Stimulated activated CD8-positive, alpha-beta memory T cell treated with anti-CD3 and anti-CD28 coated beads, Interleukin-12 subunit alpha, Interleukin-12 subunit beta, amount 100 ng/mL, for 24 hours (primary cell): ENCODE measurements around the gene TRAPPC3L.

Experiments
- DNase-seq: peaks from one replicate; pipeline ENCODE4 v3.0.0-alpha.2; 2020; ENCODE audit errors: extremely low read depth

The TRAPPC3L gene

DNA sequence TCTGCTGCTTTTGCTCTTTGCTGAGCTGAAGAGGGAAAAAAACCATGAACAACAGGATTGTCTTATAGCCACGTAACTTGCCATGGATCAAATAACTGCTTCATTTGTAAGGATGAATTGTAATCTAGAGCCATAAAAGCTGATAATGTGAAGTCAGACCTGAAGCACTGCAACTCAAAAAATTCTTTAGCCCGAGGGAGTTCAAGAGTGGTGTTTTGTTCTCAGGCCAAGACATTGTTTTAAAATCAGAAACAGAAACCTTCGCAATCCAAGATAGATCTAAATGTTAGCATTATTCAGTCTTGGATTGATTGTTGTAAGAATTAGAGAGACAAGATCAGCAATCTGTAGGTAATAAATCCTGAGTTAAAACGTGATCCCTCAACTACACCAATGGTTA is at the start of gene TRAPPC3L:
Gene TRAPPC3L, minus strand, starts transcription at position 34 of the 400 bp plus-strand sequence. CDS start 170 bp downstream, outside the sequence.
- DNase-seq = no peak

DNA sequence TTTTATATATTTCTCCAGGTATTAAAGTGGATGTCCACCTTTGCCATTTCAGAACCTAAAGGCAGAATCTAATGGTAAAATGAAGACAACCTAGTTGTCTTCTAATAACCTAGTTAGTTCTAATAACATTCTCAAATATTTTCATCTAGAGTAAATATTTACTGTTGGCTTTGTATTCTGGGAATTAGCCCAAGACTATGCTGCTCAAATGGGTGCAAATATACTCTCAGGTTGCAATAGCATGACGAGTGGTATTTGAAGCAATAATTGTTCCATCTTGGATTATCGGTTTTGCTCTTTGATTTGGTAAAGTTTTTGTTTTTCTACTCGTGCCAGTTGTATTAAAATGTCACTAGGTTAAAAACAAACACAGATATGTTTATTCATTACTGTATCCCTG is 49.8 kb upstream of the TRAPPC3L start:
- DNase-seq = no peak

DNA sequence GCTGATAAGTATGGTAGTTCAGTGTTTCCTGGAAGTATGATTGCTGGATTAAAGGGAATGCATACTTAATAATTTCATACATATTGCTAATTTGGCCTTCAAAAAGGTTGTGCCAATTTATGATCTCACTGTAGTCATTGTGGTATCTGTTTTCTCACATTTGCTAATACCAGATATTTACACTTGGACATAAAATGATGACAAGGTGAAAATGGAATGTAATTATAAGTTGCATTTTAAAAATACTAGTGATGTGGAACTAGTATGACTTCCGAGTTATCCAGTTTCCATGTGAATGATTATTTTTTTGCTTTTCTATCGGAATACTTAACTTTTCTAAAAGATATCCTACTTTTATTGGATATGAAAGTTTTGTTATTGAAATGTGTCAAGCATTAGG is 41.3 kb upstream of the TRAPPC3L start:
- DNase-seq = no peak

DNA sequence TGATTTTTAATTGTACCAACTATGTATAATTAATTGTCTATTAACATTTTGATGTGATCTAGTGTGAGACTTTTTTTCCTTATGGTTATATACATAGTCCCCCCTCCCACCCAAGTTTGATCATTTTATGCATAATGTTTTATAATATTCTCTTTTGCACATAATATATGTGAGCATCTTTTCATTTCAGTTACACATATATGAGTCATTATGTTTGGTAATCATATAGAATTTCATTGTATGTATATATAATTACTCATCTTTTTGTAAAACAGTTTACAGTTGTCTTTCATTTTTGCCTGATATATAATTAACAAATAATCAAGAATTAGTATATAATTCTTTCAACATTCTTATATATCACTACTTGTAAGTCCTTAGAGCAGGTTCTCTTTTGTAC is 40.8 kb upstream of the TRAPPC3L start:
- DNase-seq = no peak

- DNase-seq = no peak
These were observed 34.7 kb upstream of the TRAPPC3L start for GRCh38 chr6:116580198-116580597.

DNA sequence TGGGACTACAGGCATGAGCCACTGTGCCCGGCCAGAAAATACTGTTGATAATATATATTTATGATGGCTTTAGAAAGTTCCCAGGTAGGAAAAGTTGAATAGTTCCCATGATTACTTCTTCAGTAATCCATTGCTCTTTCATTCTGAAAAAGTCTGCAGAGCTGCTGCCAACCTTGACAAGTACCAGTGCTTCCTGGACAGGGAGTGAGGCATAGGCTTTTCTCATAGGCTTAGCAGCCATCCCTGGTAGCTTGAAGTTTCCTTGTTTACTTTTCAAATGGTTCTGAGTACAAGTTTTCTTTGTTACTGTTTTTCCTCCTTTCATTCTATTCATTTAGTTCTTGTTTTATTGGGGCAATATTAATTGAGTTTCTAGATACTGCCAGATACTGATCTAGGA is 33.7 kb upstream of the TRAPPC3L start:
- no peak for DNase-seq

DNA sequence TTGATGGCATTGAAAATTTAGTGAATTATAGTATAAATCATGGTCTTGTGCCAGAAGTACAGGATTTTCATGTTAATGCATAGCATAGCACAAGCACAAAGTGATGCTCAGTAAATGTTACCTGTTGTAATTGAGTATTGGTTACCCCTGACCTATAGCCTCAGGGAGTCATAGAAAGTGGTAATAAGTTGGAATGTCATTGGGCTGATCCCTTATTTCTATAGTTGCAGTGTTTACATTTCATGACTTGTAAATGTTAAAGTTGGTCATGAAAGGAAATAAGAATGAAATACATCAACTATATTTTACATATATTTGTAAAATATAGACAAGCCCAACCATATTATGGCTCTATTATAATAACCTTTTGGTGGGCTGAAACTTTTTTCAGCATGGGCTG is 32.9 kb upstream of the TRAPPC3L start:
- DNase-seq = no peak

DNA sequence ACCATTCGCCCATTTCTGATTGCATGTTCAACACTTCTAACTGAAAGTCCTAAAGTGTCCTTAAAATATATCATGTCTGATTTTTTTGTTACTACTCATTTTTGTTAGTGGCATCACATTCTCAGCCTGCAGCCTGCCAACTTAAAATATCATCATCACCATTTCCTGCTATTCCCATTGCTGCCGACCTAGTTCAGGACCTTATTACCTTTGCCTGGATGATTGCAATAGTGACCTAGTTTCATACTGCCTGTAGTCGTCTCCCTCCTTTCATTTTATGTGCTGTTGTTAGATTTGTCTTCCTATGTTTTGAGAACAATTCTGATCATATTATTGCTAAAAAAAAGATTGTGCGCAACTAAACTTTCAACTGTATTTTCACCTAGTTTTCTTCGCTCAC is 32.0 kb upstream of the TRAPPC3L start:
- DNase-seq = no peak

GRCh38 chr6:116575227-116575626 is 29.7 kb upstream of the TRAPPC3L start:
- no peak for DNase-seq

- no peak for DNase-seq
These were observed 26.7 kb upstream of the TRAPPC3L start for GRCh38 chr6:116572162-116572561.

- no peak for DNase-seq
These were observed 26.2 kb upstream of the TRAPPC3L start for GRCh38 chr6:116571683-116572000.

GRCh38 chr6:116570856-116571682 is 25.6 kb upstream of the TRAPPC3L start, which contains the start of gene RWDD1:
TSS of gene RWDD1 (plus strand) at chr6:116571504. CDS start at chr6:116571583, 79 bp downstream.
- DNase-seq = peak; percentile 92

GRCh38 chr6:116568821-116569755 is 23.6 kb upstream of the TRAPPC3L start:
- no peak for DNase-seq

DNA sequence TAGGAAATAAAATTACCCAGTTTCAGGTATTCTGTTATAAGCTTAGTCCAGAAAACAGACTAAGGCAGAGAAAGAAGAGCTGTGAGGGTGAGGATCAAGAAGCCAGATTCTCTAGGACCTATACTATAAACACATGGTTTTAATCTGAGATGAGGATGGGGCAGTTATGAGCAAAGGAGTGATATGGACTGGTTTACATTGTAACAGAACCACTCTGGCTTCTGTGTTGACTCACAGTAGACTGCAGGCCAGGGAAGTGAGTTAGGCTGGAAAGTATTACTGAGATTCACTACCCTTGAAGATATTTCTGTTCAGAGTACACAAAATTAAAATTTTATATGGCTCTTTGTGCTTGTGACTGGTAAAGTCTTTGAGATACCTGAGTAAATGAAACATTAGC is 22.6 kb upstream of the TRAPPC3L start:
- no peak for DNase-seq

DNA sequence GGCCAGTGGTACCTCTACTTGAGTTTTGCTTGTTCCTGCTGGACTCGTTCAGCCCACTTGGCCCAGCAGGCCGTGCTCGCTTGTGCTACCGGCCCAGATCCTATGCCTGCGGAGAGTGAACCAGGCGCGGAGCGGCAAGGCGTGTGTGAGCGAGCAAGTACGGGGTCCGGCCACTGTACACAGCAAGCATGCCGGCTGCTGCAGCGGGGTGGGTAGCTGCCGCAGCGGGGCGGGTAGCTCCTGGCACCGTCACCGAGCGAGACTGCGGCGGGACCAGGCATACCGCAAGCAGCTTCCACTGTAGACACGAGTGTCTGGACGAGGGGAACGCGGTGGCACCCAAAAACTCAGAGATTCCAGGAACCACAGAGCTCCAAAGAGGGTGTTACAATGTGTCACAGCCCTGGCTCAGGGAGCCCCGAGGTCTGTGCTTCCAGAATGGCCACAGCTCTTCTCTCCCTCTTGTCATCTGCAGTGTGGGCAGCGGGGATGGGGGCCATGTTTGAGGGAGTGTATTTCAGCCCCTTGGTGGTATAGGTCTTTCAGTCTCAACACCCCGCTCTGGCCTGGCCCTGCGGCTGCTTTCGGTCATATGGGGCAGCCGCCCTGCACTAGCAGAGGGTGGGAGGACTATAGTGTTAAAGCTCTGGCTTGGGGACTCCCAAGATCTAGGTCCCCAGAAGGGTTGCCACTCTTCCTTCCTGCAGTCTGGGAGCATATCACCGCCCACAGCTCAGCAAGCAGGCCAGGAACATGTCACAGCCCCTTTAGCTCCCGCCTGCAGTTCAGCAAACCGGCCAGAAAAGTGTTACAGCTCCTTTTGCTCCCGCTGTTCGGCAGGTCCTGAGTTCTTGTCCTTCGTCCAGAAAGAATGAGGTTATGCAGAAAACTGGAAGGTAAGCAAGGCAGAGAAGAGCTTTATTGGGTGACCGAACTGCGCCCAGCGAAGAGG is 19.7 kb upstream of the TRAPPC3L start:
- DNase-seq = no peak

DNA sequence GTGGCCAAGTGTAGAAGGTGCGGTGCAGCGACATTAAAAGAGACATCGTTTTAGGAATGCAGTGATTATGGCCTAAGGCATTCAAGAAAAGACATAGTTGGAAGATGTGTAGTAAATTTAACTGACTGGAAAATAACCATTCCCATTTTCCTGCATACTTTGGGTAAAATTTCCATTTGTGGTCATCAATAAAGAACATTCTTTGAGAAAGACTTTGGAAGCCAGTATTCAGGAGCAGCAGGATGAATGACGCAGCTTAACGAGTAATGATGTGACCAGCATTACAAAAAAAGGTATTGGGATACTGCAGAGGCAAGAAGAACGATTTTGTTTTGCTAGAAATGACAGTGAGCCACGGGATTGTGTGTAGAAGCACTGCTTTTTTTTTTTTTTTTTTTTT is 18.8 kb upstream of the TRAPPC3L start:
- DNase-seq = no peak

DNA sequence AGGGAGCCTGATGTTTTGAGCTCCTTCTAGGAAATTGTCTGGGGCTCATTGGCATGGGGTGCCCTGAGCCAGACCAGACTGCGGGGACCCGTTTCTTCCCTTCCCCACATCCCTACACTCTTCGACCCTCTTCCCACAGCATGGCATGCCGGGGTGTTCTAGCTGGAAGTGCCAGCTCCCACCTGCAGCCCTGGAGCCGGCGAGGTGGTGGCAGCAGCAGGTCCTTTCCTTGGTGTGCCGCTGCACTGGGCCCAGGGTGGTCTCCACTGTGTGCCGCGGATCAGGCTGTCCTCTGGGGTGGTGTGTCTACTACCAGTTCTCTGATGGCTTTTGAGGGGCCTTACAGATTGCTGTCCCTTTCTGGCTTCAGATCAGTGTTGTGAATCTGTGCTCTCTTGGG is 18.3 kb upstream of the TRAPPC3L start:
- no peak for DNase-seq

DNA sequence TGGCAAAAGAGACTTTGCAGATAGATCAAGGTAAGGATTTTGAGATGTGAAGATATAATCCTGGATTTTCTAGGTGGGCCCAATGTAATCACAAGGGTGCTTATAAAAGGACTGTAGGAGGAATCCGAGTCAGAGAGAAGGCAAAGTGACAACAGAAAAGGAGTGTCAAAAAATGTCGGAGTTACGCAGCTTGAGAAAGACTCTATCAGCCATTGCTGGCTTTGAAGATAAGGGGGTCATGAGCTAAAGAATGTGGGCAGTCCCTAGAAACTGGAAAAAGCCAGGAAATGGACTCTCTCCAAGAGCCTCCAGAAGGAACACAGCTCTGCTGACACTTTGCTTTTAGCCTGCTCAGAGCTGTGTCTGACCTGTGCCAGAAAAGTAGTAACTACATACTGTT is 17.1 kb upstream of the TRAPPC3L start:
- no peak for DNase-seq

DNA sequence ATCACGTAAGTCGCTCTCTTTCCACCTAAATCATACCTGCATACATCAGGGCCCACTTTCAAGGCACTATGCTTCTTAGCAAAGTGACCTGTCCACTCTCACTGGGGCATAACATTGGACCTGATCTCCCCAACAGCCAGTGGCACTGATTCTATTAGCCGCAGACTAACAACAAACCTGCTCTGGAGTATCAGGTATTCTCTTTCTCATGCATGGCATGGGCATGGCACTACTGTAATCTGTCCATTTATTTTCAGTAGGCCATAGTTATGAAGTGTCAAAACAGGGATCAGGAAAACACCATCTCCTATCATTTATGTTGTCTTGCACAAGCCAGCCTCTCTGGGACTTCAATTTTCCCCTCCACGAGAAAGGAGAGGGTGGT is 16.5 kb upstream of the TRAPPC3L start:
- no peak for DNase-seq

- DNase-seq = peak; percentile 20
These were observed 16.0 kb upstream of the TRAPPC3L start for GRCh38 chr6:116561377-116562018.

DNA sequence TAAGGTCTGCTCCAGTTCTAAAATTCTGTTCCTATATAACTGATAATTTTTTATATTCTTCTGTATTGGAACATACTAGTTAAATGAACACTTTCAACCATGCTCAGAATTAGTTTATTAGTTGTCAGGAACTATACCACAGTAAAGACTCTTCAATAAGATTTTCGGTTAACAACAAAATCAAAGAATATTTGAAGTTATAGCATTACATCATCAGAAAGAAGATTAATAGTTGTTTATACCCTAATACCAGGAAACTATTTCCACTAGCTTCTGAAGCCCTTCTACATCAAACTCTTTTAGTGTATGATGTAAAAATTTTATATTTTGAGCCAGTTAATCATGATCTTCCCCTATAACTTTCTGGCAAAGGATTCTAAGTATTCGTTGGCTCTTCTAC is 14.6 kb upstream of the TRAPPC3L start:
- no peak for DNase-seq
